Stimulated activated CD4-positive, alpha-beta T cell treated with anti-CD3 and anti-CD28 coated beads, Interleukin-15, amount 100 ng/mL, for 48 hours (primary cell): ENCODE data around the gene FOXK2.

ENCODE experiments used
- DNase-seq, 2 donors: peaks; one replicate each; pipeline ENCODE4 v3.0.0-alpha.2; 2020; ENCODE audit warnings: low read depth in 2 of 2

The FOXK2 gene

DNA sequence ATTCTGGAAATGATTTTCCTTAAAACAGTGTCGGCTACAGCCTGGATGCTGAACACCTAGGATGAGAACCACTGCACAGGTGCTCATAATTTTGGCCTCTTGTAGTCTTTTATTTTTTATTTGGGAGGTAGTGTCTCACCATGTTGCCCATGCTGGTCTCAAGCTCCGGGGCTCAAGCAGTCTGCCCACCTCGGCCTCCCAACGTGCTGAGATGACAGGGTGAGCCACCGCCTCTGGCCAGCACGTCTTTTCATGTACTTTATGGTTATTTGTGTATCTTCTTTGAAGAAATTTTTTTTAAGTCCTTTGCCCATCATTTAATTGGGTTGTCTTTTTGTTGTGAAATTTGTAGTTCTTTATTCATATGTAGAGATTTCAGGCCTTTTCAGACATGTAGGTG lies 70.7 kb downstream of the FOXK2 start:
- no peak for DNase-seq

DNA sequence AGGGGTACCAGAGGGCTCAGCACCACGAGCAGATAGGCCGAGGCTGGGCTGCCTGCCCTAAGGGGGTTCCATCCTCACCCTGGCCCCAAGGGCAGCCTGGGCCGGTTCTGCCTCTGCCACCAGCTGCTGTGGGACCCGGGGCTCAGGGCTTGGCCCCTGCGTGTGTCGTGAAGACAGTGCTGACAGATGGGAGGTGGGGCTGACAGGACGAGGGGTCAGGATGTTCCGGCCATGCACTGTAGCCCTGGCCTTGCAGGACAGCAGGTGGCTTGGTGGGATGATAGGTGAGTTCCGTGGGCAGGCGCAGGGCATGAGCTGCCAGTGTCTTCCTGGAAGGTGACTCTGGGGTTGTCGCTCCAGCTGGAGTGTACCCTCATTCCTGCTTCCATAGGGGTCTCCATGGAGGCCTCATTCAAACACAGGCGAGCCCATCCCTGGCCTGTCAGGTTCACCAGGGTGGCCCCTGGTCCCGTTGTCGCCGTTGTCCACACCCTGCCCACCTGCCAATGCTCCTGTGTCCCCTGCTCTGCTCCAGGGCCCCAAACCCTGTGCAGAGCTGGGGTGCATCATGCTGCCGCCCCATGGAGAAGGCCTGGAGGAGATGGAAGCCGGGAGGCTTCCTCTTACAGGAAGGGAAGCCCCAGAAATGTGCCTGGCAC lies 71.5 kb downstream of the FOXK2 start:
- no peak for DNase-seq

DNA sequence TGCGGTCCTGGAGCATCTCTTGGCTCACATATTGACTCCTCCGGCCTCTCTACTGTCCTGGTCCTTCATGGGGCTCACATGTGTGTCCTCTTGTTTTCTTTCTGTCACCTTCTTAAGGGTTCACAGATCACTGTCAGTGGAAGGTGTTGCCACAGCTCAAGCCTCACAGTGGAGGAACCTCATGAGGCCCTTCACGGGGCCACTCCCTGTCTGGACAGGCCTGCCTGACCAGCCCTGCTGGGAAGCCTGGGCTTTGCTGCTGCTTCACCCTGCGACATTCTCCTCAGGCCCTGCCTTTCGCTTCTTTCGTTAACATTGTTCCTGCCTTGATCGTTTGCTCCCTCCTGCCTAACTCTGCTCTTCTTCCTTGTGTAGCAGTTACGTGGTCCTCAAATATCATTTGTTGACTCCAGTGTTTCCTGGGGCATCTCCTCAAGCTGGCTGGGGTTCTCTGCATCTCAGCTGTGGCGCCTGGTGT lies 72.8 kb downstream of the FOXK2 start:
- DNase-seq = no peak

DNA sequence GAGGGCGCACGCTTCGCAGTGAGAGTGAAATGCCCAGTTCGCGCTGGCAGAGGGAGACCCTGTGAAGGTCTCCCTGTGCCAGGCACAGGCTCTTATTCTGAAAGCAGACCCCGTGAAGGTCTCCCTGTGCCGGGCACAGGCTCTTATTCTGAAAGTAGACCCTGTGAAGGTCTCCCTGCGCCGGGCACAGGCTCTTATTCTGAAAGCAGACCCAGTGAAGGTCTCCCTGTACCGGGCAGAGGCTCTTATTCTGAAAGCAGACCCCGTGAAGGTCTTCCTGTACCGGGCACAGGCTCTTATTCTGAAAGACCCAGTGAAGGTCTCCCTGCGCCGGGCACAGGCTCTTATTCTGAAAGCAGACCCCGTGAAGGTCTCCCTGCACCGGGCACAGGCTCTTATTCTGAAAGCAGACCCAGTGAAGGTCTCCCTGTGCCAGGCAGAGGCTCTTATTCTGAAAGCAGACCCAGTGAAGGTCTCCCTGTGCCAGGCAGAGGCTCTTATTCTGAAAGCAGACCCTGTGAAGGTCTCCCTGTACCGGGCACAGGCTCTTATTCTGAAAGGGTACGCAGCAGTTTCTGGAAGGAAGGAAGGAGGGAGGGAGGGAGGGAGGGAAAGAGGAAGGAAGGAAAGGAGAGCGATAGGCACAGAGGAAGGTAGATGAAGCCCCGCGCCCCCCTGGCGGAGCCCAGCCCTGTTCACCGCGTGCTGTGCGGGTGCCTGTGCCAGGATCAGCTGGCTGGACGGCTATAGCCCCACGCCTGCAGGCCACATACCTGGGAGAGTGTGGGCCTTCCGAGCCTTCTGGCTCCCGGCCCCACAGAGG lies 73.4 kb downstream of the FOXK2 start:
- DNase-seq = peak; percentile 25 to 40

DNA sequence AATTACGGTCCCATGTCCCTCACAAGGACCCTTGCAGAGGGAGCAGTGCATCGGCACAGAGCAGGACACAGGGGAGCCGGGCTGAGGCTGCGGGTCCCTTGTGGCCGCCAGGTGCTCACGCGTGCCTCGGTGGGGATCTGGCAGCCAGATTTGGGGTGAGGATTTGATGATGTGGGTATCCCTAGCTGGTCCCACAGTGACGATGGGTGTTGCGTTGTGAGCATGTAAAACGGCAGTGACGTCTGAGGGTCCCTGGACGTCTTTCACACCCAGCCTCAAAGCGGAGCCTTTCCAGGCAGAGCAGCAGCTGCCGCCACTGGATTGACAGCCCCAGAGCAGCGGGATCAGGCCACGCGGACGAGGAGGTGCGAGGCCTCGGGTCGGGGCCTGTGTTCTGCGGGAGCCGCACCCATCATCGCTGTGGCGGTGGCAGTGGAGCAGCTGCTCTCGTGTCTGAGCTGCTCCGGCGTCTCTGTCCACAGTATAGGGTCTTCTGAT lies 74.1 kb downstream of the FOXK2 start:
- no peak for DNase-seq

DNA sequence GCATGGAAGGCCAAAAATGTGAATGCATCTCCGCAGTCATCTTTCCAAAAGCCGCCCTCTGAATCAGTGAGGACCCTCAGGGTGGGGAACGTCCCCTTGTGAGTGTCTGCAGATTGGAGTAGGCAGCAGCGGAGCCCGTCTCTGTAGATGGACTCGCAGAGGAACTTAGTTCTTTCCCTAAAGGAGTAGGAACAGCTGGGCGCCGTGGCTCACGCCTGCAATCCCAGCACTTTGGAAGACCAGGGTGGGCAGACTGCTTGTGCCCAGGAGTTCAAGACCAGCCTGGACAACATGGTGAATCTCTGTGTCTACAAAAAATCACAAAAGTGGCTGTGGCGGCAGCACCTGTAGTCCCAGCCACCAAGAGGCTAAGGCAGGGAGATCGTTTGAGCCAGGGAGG lies 75.0 kb downstream of the FOXK2 start:
- DNase-seq = no peak

DNA sequence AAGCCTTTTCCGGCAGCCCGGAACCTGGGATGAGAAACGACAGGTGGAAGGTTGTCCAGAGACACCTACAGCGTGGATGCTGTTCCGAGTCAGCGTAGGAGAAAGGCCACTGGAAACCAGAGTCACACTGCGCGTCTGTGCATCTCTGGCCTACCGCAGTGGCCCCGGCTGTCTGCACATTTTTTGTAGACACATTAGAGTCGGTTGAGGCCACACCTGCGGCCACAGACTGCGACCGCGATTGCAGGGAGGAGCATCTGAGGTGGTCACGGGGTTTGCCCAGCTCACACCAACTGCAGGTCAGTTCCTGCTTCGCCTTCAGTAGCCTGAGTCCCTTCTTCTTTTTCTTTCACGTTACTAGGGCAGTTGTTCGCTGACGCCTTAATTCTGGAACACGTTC lies 76.4 kb downstream of the FOXK2 start:
- no peak for DNase-seq

DNA sequence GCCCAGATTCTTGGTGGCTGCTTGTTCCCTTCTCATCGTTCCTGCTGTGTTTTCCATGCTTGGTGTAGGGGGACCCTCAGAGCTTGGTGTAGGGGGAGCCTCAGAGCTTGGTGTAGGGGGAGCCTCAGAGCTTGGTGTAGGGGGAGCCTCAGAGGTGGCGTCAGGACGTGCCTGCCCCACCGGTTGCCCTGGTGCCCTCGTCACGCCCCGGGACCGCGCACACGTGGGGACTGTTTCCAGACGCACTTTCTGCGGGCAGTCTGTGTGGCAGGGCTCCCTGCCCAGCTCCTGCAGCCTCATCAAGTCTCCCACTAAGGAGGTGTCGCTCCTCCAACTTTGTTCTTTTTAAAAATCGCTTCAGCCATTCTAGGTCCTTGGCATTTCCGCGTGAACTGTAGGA lies 76.8 kb downstream of the FOXK2 start:
- no peak for DNase-seq

DNA sequence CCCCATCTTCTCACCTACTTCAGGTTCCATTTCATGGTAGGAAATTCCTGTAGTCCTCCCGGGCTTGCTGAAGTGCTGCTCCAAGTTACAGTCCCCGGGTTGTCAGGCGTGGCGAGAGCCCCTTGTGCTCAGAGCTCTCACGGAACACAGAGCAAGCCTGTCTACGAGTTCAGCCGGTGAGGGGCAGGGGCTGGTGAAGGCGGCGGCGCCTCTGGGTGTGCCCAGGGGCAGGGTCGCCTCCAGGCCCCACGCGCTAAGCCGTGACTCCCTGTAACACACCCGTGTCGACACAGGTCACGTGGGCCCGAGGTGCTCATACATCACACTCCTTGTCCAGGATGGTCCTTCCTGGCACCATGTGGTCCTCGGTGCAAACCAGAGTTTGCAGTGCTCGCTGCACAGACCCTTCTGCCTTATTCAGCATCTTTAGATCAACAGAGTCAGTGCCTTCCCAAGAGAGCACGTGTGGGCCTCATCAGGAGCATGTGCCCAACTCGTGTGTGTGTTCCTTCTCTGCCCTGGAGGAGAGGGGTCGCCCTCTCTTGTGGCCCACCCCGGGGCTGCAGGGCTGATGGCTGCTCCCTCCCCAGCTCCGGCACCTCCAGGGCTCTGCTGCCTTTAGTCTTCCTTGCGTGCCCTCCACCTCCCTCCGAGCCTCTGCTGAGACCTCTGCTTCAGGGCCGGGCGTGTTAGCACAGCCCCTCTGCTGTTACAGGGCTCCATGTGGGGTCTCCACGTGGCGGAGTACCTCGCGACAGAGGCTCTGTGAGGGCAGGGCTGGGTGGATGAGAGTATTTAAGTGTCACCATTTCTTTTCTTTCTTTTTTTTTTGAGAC lies 77.5 kb downstream of the FOXK2 start:
- no peak for DNase-seq

DNA sequence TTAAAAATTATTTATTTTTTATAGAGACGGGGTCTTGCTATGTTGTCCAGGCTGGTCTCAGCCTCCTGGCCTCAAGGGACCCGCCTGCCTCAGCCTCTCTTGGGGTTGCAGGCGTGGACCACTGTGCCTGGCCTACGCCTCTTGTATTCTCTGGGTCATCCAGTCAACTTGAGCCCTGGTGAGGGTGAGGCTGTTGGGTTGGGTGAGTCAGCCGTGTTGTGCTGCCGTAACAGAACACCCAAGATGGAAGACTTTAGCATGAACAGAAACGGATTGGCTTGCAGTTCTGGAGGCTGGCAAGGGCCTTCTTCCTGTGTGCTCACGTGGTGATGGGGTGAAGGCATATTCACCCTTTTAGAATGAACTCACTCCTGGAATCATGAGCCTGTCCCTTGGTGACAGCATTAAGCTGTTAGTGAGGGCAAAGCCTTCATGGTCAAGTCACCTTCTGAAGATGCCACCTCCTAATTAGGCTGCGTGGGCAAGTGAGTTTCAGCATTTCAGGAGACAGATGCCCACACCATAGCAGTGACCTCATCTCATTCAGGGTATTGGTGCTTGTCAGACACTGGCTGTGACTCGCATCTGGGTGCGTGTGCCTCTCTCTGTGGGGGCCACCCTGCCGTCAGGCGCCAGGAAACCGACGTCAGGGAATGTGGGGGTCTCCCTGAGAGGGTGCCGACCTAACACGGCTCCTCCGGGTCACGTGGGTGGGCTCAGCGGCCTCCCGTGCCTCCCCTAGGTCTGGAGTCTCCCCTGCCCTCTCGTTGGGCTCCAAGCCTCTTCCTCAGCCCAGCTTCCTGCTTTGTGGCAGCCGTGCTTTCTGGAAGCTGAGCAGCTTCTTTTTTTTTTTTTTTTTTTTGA lies 79.0 kb downstream of the FOXK2 start:
- no peak for DNase-seq

DNA sequence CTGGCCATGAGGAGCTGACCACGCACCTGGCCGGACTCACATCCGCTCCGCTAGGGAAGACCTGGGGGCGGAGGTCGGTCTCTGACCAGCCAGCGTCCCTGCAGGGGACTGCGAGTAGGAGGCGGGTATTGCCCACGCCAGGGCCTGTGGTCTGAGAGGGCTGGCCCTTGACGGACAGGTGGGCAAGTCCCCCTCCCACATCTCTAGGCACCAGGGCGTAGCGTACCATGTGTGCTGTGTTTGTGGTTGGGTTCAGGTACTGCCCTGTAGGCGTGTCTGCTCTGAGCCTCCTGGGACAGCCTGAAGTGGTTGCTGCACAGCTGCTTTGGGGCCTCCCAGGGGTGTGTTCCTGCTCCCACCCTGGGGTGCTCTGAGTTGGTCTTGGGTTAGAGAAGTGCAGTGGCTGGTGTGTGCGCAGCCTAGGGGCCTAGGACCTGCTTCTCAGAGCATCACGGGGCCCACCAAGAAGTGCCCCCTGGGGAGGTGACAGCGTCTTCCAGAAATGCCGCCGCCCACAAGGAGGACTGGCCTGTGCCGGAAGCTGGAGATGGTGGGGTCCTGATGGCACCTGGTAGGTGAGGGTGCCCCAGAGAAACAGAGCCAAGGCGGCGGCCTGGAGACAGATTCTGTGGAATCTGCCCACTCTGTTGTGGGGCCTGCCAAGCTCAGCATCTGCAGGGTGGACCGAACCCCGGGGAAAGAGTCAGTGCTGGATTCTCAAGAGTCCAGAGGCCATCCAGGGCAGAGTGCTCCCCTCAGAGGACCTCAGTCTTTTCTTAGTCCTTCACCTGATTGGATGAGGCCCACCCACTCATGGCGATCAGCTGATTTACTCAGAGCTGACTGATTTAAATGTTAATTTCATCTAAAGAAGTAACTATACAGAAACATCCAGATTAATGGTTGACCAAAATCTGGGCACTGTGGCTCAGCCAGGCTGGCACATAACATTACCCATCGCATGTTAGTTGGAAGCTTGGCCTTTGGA lies 80.4 kb downstream of the FOXK2 start:
- DNase-seq = no peak

DNA sequence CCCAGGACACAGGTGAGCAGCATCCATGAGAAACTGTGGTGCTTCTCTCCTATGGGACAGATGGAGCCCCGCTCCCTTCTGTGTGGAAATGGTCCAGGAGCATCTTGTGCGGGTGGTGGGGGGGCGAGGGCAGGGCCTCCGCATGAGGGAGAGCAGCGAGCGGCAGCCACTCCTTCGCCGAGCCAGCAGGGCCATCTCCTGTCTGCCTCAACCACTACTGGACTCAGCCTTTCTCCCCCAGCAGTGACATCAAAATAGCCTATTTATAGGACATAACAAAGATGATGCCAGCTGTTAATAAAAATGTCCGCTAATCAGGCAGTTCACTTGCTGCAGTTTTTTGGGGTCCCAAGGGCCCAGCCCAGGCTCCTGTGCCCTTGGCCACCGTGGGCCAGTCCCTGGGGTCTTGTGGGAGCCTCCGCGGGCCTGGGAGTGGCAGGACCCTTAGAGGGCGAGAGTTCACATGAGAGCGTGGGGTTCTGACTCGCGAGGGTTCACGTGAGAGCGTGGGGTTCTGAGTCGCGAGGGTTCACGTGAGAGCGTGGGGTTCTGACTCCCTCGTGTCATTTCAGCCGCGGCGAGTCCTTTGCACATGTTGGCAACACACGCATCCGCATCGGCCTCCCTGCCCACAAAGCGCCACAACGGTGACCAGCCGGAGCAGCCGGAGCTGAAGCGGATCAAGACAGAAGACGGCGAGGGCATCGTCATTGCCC lies 81.4 kb downstream of the FOXK2 start:
- no peak for DNase-seq

DNA sequence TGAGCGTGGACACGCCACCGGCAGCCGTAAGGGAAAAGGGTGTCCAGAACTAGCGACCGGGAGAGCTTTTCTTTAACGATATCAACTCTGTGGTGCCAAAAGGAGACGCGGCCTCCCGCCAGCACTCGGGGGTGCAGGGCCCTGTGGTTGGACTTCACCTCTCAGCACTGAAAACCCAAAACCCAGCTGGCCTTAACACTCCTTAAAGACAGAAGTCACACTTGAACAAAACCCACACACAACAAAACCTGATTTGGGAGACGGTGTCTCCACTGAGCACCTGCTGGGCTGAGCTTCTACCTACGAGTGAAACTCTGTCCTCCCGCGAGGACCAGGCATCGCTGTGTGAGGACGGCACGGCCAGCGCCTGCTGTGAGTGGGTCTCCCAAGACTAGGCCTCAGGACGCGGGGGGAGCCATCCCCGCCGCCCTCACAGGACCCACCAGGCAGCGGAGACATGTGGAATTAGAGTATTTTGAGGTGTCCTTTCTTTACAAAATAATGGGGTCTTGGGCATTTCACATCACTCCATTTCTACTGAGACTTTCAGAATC lies 82.0 kb downstream of the FOXK2 start:
- DNase-seq = no peak

DNA sequence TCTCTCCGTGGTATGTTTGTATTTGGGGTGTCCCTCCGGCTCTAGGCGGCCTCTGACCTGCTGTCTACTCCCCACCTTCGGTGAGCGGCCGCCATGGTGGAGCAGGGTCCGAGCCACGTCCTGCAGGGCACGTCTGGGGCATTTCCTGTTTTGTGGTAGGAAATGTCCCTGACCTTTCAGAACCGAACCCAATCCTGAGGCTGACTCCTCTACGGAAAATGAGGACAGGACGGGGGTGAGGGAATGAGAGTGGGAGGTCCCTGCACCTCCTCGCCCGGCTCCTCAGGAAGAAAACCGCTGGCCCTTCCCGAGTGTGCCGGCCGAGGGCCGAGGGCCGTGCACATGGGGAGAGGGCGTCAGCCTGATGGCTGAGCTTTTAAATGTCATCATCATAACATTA lies 83.0 kb downstream of the FOXK2 start:
- no peak for DNase-seq

DNA sequence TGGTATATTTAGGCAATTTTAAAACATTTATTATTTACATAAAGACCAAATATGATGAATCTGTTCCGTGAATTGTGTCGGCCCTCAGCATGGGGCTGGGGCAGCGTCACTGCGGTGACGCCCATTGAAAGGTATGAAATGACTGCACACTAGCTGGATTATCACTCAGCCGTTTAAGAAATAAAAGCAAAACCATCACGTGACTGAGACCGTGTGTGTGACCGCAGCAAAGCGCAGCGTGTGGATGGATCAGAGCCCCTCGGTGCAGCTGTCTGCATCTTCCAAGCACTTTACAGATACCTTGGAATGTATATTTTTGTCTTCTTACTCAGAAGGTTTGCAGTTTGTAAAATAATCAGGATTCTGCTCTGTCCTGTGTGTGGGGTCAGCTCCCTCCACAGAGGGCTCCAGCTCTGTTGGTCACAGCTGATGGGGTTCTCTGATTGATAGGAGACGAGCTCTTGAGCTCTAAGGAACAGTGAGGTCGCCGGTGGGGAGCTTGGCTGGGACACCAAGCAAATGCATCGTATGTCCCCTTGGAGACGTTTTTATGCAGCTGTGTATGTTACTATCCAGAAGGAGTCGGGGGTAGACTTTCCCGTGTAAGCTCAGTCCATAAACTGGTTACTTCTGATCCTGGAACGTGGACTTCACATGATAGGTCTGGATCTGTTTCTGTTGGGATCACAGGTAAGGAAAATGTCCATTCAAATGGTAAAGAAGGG lies 83.6 kb downstream of the FOXK2 start:
- DNase-seq = no peak

DNA sequence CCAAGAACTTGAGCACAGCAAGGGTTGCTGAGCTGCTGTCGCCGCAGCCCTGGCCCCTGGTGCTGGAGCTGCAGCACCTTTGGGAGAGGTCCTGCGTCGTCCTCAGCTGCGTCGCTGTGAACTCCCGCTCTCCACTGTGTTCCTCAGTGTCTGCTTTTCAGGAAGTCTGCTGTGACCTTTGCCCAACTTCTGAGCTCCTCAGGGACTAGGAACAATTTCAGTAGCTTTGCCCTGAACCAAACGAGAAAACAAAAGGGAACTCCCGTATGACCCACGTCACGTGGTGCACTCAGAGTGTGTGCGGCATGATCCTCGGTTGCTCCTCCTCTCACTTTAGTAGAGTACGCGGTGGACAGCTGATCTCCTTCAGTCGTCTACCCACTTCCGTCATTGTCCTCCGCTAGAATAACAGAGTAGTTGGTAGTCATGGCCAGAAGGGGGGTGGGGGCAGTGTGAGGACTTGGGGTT lies 84.5 kb downstream of the FOXK2 start:
- DNase-seq = no peak

DNA sequence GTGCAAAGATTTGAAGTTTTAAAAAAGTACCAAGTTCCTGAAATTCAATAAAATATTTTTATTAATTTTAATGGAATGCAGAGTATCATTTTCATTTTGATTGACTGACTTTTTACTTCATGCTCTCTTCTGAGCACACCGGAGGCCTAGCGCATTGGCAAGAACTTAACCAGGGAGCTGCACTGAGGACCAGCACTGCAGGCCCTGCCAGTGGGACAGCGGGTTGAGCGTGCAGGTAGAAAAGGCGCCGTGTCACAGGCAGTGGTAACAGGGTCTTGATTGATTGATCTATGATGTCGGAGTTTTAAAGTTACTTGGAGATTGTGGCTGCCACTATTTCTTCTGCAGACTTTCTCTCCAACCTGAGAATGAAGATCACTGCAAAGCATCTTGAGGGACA lies 85.0 kb downstream of the FOXK2 start:
- no peak for DNase-seq

DNA sequence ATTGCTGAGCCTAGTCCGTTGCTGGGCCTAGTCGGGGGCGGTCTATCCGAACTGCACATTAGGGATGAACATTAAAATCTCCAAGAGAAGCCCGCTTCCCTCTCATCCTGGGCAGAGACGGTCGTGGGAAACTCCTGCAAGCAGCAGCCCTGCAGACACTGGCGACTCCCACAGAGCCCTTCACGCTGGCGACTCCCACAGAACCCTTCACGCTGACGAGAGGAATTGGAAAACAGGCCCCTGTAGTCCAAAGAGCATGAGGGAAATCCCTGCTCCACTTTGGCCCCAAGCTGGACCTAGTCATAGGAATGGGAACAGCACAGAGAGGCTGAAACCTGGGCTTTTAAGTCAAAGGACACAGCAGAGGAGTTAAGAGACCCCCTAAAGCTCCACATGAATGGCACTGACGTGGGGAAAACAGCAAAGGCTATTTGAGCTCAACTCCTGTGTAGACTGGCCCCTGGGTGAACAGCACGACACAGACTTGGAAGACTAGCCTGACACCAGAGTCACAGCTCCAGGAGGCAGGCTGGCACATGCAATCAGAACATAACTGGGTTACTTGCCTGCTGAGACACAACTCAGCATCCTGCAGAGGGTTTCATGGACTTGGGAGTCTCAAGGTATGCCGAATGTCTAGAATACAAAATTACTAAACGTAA lies 86.5 kb downstream of the FOXK2 start:
- no peak for DNase-seq
